ENCODE data around the gene TMEM145.

The TMEM145 gene

DNA sequence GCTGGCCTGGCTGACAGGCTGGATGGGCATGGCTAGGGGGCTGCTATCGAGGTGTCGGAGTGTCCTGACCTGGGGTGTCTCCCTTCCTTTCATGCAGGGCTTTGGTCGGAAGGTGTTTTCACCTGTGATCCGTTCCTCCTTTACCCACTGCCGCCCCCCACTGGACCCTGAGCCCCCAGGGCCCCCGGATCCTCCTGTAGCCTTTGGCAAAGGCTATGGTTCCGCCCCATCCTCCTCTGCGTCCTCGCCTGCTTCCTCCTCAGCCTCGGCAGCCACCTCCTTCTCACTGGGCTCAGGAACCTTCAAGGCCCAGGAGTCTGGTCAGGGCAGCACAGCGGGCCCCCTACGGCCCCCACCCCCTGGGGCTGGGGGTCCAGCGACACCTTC lies 23.0 kb upstream of the TMEM145 start:
- no peak for DNase-seq

DNA sequence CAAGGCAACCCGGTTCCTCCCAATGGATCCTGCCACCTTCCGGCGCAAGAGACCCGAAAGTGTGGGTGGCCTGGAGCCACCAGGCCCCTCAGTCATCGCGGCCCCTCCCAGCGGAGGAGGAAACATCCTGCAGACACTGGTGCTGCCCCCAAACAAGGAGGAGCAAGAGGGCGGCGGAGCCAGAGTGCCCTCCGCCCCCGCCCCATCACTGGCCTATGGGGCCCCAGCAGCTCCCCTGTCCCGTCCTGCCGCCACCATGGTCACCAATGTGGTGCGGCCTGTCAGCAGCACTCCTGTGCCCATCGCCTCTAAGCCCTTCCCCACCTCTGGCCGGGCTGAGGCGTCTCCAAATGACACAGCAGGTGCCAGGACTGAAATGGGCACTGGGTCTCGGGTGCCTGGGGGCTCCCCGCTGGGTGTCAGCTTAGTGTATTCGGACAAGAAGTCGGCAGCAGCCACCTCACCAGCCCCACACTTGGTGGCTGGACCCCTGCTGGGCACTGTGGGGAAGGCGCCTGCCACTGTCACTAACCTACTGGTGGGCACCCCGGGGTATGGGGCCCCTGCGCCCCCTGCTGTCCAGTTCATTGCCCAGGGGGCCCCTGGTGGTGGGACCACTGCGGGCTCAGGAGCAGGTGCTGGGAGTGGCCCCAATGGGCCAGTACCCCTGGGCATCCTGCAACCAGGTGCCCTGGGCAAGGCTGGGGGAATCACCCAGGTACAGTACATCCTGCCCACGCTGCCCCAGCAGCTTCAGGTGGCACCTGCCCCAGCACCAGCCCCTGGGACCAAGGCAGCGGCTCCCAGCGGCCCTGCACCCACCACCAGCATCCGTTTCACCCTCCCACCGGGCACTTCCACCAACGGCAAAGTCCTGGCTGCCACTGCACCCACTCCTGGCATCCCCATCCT lies 22.3 kb upstream of the TMEM145 start:
- DNase-seq, result peak in 1 of 2 donors; percentile 35

DNA sequence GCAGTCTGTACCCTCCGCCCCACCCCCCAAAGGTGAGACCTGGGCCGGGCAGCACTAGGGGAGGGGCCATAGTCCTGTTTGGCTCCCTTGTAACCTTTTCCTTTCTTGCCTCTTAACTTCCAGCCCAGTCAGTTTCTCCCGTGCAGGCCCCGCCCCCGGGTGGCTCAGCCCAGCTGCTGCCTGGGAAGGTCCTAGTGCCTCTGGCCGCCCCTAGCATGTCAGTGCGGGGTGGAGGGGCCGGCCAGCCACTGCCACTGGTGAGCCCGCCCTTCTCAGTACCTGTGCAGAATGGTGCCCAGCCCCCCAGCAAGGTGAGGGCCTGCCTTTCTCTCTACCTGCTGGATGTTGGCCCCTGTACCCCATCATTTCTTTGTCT lies 21.7 kb upstream of the TMEM145 start:
- DNase-seq, result no peak

DNA sequence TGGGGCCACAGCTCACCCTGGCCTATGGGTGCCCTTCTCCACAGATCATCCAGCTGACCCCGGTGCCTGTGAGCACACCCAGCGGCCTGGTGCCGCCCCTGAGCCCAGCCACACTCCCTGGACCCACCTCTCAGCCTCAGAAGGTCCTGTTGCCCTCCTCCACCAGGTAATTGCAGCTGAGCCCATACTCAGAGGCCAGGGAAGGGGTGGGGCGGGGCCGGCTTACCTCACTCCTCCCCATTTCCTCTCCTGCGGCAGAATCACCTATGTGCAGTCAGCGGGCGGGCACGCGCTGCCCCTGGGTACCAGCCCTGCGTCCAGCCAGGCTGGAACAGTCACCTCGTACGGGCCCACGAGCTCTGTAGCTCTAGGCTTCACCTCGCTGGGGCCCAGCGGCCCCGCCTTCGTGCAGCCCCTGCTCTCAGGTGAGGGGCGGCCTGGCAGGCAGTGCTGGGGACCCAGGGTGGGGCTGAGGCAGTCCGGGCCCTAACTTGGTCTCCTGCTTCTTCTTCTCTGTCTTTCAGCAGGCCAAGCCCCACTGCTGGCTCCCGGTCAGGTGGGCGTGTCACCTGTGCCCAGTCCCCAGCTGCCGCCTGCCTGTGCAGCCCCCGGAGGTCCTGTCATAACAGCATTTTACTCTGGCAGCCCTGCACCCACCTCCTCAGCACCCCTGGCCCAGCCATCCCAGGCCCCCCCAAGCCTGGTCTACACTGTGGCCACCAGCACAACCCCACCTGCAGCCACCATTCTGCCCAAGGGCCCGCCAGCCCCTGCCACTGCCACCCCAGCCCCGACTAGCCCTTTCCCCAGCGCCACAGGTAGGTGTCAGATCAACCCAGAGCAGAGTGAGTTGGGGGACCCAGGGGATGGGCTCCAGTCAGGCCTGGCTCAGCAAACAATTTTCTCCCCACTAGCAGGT lies 20.8 kb upstream of the TMEM145 start:
- no peak for DNase-seq

DNA sequence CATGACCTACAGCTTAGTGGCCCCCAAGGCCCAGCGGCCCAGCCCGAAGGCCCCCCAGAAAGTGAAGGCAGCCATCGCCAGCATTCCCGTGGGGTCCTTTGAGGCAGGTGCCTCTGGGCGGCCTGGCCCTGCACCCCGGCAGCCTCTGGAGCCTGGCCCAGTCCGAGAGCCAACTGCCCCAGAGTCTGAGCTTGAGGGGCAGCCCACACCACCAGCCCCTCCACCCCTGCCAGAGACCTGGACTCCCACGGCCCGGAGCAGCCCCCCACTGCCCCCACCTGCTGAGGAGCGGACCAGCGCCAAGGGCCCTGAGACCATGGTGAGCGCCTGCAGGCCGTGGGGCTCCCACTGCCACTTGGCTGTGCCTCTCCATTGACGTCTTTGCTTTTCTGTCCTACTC lies 20.1 kb upstream of the TMEM145 start:
- DNase-seq, result no peak

DNA sequence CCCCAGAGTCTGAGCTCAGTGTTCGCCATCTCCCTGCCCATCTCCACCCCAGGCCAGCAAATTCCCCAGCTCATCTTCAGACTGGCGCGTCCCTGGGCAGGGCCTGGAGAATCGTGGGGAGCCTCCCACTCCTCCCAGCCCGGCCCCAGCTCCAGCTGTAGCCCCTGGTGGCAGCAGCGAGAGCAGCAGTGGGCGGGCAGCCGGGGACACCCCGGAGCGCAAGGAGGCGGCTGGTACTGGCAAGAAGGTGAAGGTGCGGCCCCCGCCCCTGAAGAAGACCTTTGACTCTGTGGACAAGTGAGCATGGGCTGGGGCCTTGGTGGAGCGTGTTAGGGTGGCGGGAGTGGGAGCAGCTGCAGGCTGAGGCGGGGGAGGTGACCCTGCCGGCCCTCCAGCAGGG lies 19.6 kb upstream of the TMEM145 start:
- no peak for DNase-seq

DNA sequence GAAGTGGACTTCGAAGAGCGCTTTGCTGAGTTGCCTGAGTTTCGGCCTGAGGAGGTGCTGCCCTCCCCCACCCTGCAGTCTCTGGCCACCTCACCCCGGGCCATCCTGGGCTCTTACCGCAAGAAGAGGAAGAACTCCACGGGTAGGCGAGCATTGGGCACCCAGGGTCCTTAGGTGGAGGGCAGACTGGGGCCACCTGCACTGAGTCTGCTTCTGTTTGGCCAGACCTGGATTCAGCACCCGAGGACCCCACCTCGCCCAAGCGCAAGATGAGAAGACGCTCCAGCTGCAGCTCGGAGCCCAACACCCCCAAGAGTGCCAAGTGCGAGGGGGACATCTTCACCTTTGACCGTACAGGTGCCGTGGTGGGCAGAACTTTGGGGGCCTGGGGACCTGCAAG lies 19.2 kb upstream of the TMEM145 start:
- DNase-seq, result no peak

DNA sequence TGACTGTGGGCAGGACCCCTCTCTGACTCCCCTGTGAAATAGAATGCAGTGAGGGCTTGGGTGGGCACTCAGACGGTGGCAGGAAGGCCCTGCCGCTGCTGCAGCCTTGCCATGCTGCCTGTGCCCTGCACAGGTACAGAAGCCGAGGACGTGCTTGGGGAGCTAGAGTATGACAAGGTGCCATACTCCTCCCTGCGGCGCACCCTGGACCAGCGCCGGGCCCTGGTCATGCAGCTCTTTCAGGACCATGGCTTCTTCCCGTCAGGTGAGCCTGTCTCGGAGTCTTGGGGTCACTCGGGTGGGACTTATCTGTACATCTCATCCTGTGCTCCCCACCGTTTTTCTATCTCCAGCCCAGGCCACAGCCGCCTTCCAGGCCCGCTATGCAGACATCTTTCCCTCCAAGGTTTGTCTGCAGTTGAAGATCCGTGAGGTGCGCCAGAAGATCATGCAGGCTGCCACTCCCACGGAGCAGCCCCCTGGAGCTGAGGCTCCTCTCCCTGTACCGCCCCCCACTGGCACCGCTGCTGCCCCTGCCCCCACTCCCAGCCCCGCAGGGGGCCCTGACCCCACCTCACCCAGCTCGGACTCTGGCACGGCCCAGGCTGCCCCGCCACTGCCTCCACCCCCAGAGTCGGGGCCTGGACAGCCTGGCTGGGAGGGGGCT lies 18.5 kb upstream of the TMEM145 start:
- no peak for DNase-seq

DNA sequence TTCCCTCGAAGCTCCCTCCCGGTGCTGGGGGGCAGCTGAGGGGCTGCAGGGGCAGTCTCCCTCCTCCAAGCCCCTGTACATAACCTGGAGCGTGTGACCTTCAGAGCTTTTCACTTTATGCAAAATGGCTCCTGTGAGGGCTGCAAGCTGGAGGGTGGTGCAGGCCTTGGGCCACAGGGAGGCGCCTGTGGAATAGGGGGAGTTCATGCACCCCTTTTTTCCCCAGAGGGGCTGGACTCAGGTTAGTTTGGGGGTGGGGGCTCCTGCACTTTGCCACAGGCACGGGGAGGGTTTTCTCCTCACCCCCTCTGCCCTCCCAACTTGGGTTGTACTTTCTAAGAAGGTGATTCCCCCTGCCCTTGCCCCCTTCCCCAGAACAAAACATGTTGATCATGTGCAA lies 17.8 kb upstream of the TMEM145 start:
- no peak for DNase-seq

DNA sequence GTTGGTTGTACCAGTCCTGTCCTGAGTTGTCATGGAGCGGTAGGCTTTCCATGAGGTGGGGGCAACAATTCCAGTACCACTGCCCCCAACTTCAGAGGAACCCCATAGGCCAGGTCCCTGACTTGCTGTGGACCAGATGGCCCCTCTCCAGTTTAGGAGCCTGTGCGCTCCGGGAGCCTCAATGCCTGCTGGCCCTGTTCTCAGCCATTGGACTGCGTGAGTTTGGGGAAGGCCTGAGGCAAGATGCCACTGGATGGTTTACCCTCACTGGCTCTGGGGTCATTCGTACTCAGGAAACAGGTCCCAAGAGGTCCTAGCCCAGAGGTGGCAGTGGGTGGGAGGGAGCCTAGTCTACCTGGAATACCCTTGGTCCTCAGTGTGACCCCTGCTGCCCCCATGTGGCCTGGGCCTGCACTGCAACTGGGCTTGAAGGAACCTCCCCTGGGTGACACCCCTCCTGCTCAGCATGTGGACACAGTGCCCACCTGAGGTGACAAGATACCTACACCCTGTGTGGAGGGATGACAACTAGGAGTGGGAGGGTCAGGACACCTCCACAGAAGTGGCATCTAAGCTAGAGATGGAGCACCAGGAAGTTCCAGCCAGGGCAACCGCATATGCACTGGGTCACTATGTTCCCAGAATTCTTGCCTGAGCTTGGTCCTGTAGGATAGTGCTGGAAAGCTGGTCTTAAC lies 17.1 kb upstream of the TMEM145 start:
- DNase-seq, result peak in 1 of 2 donors; percentile 90

DNA sequence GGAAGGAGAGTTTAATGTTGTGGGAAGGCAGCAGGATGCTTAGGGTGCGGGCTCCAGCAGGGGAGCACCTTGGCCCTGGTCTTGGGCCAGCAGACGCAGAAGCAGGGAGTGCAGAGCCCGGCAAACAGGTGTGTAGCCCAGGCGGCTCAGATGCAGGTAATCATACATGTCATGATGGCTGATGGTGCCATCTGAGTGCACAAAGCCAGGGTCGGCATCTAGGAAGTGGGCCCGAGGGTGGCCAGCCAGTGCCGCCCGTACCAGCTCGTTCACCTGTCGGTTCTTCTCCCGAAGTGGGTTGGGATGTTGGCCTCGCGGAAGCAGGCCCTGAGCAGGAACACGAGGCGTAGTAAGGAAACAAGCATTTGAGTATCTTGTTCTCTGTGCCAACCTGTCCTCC lies 16.1 kb upstream of the TMEM145 start:
- no peak for DNase-seq

DNA sequence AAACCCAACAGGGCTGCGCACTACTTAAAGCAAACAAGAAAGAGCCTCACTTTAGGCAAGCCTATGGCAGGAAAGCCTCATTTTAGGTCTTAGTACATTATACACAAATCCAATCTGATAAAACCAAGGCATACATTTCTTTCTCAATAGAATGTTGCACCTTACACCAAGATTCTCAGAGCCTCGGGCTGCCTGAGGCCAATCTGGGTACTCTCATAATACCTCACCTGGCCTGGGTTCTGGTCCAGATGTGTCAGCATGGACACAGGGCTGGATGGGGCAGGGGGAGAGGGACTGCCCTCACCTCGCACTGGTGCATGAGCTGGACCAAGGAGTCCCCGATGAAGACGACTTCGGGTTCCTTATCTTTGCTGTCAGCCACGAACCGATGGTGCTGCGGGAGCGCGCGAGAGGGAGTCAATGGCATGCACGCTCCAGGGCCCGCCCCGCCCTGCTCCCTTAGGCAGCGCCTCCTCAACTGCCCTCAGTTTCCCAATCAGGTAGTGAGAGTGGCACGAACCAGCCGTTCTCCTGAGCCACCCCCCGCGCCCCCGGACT lies 11.4 kb upstream of the TMEM145 start, which contains the start of gene PRR19:
Gene PRR19, plus strand, starts transcription at position 487 of the 558 bp plus-strand sequence. CDS start 7,453 bp downstream, outside the sequence.
- DNase-seq, result no peak

DNA sequence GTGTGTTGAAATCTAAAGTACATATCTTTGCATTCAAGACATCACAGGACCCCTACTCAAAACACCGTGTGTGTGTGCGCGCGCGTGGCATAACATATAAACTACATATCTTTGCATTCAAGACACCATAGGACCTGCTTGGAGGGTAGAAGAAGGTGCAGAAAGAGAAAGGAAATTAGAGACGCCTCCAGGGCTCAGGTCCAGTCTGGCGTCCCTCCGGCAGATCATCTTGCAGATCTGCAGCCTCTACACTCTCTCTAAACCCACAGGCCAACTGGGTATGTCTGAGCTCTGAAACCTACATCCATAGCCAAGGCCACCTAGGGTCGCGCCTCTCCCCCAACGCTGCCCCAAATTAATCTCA lies 10.0 kb upstream of the TMEM145 start:
- no peak for DNase-seq

DNA sequence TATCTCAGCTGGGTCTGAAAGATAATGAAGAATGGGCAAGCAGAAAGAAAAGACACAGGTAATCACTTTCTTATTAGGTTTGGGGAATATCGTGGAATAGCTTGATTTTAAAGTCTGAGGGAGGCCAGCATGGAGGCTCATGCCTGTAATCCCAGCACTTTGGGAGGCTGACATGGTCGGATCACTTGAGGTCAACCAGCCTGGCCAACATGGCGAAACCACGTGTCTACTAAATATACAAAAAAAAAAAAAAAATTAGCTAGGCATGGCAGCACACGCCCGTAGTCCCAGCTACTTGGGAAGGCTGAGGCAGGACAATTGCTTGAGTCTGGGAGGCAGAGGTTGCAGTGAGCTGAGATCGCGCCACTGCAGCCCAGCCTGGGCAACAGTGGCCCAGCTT lies 9.2 kb upstream of the TMEM145 start:
- no peak for DNase-seq

DNA sequence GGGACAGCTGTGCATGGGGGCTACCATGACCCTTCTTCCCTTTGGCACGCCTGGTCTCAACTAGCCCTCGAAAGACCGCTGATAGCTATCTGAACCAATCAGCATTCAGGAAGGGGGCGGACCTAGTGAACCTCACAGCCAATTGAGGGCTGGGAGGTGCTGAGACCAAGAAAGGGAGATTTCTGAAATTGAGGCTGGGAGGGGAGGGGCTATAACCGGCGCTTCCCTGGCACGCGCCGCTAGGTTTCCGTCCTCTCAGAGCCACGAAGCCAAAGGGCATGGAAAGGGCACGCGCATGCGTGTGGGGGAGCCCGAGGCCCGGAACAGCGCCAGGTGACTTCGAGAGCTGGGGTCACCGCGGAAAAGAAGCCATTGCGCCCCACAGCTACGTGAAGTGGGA lies 6.5 kb upstream of the TMEM145 start:
- no peak for DNase-seq

DNA sequence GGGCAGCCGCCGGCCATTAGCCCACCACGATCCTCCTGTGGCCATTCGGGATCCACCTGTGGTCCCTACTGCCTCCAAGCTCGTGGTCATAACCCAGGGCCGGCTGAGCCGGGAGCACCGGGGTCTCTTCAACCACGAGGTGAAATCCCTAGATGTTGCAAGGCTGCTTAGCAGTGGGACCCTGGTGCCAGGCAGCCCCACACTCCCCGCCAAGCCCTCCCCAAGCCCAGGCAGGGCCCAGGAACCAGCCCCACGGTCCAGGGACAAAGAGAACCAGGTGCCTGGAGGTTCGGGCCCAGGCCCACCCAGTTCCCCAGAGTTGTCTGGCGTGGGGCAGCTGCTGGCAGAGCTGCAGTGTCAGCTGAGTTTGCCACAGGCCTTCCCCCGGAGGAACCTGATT lies 3.4 kb upstream of the TMEM145 start:
- DNase-seq, result no peak

DNA sequence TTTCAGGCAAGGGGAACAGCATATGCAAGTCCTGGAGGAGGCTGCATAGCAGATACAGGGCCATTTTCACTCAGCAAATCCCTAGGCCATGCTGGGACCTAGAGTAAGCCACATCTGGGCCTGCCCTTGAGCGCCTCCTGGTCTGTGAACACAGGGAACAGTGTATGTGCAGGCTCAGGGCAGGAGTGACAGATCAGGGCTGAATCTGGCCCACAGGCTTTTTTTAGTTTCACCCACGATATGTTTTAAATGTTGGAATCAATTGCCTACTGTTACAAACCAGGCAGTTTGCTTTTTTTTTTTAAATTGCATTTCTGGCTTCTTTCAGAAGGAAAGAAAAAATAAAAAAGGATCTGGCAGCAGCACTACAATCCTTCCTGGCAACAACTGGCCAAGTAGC lies 1.5 kb upstream of the TMEM145 start:
- no peak for DNase-seq

DNA sequence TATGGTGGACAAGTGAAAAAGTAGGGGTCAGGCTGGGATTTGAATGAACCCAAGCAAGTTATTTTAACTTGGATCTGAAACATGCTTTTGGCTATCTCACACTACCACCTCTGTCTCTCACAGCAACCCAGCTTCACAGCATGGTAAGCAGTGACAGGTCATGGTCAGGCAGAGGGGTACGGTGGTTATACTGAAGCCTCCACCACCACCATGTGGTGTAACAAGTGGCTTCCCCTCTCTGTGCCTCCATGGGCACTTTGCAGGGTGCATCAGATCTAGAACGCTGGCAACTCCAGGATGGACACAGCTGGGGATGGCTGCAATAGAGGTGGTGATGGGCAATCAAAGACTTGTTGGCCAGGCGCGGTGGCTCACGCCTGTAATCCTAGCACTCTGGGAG lies 739 bp upstream of the TMEM145 start:
- no peak for DNase-seq

DNA sequence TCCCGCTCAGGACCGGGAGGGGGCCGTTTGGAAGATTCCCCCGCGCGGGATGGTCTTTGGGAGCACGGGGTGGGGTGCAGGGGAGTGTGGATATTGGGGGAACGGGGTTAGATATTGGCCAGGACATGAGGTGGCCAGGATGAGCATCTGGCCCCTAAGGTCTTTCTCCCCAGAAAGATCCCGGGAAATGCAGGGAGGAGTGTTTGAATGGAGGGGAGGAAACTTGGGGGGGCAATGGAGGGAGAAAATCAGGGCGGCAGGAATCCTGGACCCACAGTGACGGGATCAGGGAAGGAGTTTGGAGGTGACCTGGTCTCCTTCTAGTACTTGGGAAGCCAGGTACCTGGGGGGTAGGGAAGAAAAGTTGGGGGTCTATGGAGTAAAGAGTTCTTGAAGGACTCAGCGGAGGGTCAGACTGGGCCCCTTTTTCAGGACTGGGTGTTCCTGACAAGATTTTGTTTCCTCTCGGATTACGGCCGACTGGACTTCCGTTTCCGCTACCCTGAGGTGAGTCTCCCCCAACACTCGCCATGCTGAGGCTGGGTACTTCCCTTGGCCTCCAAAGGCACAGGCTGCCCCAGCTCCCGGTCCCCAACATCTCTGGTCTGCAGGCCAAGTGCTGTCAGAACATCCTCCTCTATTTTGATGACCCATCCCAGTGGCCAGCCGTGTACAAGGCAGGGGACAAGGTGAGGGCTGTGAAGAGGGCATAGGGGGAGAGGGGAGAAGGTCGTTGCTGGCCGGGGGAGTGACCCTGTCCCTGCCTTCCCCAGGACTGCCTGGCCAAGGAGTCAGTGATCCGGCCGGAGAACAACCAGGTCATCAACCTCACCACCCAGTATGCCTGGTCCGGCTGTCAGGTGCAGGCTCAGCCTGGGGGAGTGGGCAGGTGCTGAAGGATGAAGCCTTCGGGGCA lies 989 bp downstream of the TMEM145 start:
- DNase-seq, result no peak

DNA sequence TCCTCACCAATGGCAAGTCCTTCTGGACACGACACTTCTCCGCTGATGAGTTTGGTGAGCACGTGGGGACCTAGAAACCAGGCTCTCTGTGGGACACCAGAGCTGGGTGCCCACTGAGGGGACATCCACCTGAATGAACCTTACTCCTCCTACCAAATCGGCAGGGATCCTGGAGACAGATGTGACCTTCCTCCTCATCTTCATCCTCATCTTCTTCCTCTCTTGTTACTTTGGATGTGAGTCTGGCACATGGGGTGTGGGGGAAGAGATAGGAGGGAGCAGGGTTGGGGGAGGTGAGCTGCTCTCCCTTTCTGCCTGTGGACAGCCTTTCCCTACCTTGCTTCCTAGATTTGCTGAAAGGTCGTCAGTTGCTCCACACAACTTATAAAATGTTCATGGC lies 1.9 kb downstream of the TMEM145 start:
- DNase-seq, result no peak
